GM12878 (cell line): ENCODE measurements around the gene ATP5PO. TPM values are rescaled to one million over a fixed set of nuclear protein-coding genes. Genes with fewer than 3 reads are reported as not detected.

Source experiments
- ATF7 ChIP-seq: fragments of 450-650 bp; IDR thresholded peaks from 2 replicates; pipeline ENCODE4 v1.6.1; 2016; ENCODE audit warnings: low read depth, mild to moderate bottlenecking
- BHLHE40 ChIP-seq, 2 experiments: fragments of 450-650 bp in 1 of 2; IDR thresholded peaks; 2 replicates each; pipeline ENCODE4 v1.6.1; 2011 to 2017; ENCODE audit warnings: low read depth in 2 of 2, borderline replicate concordance in 1 of 2, improper control_type of control experiment in 1 of 2, low read length in 1 of 2, mild to moderate bottlenecking in 1 of 2
- CEBPB ChIP-seq, 2 experiments: fragments of 150-350 bp in 1 of 2; IDR thresholded peaks; 2 replicates each; pipeline ENCODE4 v1.6.1; 2012 to 2014; ENCODE audit warnings: low read depth in 2 of 2, low read length in 2 of 2, borderline replicate concordance in 1 of 2, inconsistent platforms in 1 of 2
- CREM ChIP-seq: IDR thresholded peaks from 2 replicates; pipeline ENCODE4 v1.6.1; 2014; ENCODE audit warnings: antibody characterized with exemption, low read depth
- CUX1 ChIP-seq: IDR thresholded peaks from 2 replicates; pipeline ENCODE4 v1.6.1; 2012; ENCODE audit warnings: improper control_type of control experiment, low read depth, low read length; ENCODE audit not compliant: insufficient replicate concordance
- DPF2 ChIP-seq: fragments of 450-650 bp; IDR thresholded peaks from 2 replicates; pipeline ENCODE4 v1.6.1; 2017; ENCODE audit warnings: mild to moderate bottlenecking
- MTA2 ChIP-seq: fragments of 450-650 bp; IDR thresholded peaks from 2 replicates; pipeline ENCODE4 v1.6.1; 2016; ENCODE audit warnings: low read depth, mild to moderate bottlenecking, moderate library complexity
- NBN ChIP-seq: fragments of 450-650 bp; IDR thresholded peaks from 2 replicates; pipeline ENCODE4 v1.6.1; 2016
- SMAD5 ChIP-seq: IDR thresholded peaks from 2 replicates; pipeline ENCODE4 v1.6.1; 2016; ENCODE audit warnings: antibody characterized with exemption, low read depth
- SMC3 ChIP-seq: IDR thresholded peaks from 2 replicates; pipeline ENCODE4 v1.6.1; 2011; ENCODE audit warnings: low read length, improper control_type of control experiment, borderline replicate concordance
- TBL1XR1 ChIP-seq: IDR thresholded peaks from 2 replicates; pipeline ENCODE4 v1.6.1; 2012; ENCODE audit warnings: low read depth, low read length, improper control_type of control experiment
- YBX1 ChIP-seq: fragments of 450-650 bp; IDR thresholded peaks from 2 replicates; pipeline ENCODE4 v1.6.1; 2016; ENCODE audit warnings: antibody characterized with exemption
- ZBTB40 ChIP-seq: fragments of 450-650 bp; IDR thresholded peaks from 2 replicates; pipeline ENCODE4 v1.6.1; 2016; ENCODE audit warnings: mild to moderate bottlenecking, moderate library complexity, borderline replicate concordance
- ZNF24 ChIP-seq: fragments of 450-650 bp; IDR thresholded peaks from 2 replicates; pipeline ENCODE4 v1.6.1; 2017; ENCODE audit warnings: antibody characterized with exemption, mild to moderate bottlenecking
- ZNF274 ChIP-seq: IDR thresholded peaks from one replicate; pipeline ENCODE4 v1.8.0; 2011; ENCODE audit not compliant: insufficient read length, insufficient read depth
- ZNF687 ChIP-seq: fragments of 450-650 bp; IDR thresholded peaks from 2 replicates; pipeline ENCODE4 v1.6.1; 2017; ENCODE audit warnings: mild to moderate bottlenecking, moderate library complexity
- polyA plus RNA-seq, 11 experiments: library from polyadenylated mRNA; depleted of rRNA in 4 of 11; unstranded in 6 of 11; stranded (reverse) in 5 of 11; fragments of >200 nt; fragmentation: Nextera tagmentation in 4 of 11; fragmentation: Illumina TruSeq in 1 of 11; extraction: Ambion mirVana in 4 of 11; extraction: Trizol in 1 of 11; gene quantifications; 1 replicate in 1 of 11; 2 replicates in 10 of 11; pipeline versions ENCODE4 v1.2.1 to v1.2.3, GENCODE V29; 2011 to 2016; ENCODE audit warnings: inconsistent platforms in 2 of 11, missing spikeins in 2 of 11, low read depth in 1 of 11
- total RNA-seq, 4 experiments: library from RNA; depleted of rRNA in 3 of 4; stranded (reverse); fragments of >200 nt in 3 of 4; fragmentation: Illumina TruSeq in 1 of 4; extraction: Trizol in 1 of 4; gene quantifications; 2 replicates each; pipeline versions ENCODE4 v1.2.1 to v1.2.3, GENCODE V29; 2013 to 2021

ATP5PO gene
- total and polyA plus RNA-seq, 10 of the 15 experiments (the other 5 are each of a cell fraction or from before 2014, with no cell fraction given) = 251 to 1,656 (median 470) TPM

- TF ChIP-seq CUX1 = no peak
- TF ChIP-seq NBN = peak; percentile 61; the same call in 1 of the 2 replicates
- TF ChIP-seq ZNF687 = peak; percentile 47
- 0 out of 2 replicates have a peak, but pooled peaks have one; percentile 47 for TF ChIP-seq ZNF24
- peak; percentile 85 for TF ChIP-seq DPF2
- TF ChIP-seq BHLHE40 (IDR thresholded peaks at IDR 0.05; ENCODE audit: borderline replicate concordance in 1 of 2, low read depth in 2 of 2, low read length in 1 of 2) = peak in 1 of 2 experiments; percentile 56; a peak in 2 of 4 replicates
- TF ChIP-seq CEBPB (IDR thresholded peaks at IDR 0.05; ENCODE audit: borderline replicate concordance in 1 of 2, low read depth in 2 of 2, low read length in 2 of 2) = no peak
- peak; percentile 59 for TF ChIP-seq MTA2
- TF ChIP-seq SMC3 = no peak
- TF ChIP-seq SMAD5 = no peak
- TF ChIP-seq ZBTB40 = 0 out of 2 replicates have a peak, but pooled peaks have one; percentile 16
- peak; percentile 77 for TF ChIP-seq CREM
- TF ChIP-seq TBL1XR1 = peak; percentile 78; the same call in 1 of the 2 replicates
- no peak for TF ChIP-seq YBX1
- peak; percentile 43; the same call in 1 of the 2 replicates for TF ChIP-seq ATF7
- no peak for TF ChIP-seq ZNF274
These were observed 34.2 kb upstream of the ATP5PO start (continued) for GRCh38 chr21:33949516-33950430.
